Measurements from ENCODE around the gene ANKRD12. TPM values are rescaled to one million over a fixed set of nuclear protein-coding genes. Genes with fewer than 3 reads are reported as not detected.
A peak's percentile ranks its signal among the peaks of the same experiment; 100 is the strongest.

The ANKRD12 gene
- total and polyA plus RNA-seq, 2 donors (not counting 1 experiment from before 2014, with no cell fraction given) = 13.0 to 53.3 TPM

DNA sequence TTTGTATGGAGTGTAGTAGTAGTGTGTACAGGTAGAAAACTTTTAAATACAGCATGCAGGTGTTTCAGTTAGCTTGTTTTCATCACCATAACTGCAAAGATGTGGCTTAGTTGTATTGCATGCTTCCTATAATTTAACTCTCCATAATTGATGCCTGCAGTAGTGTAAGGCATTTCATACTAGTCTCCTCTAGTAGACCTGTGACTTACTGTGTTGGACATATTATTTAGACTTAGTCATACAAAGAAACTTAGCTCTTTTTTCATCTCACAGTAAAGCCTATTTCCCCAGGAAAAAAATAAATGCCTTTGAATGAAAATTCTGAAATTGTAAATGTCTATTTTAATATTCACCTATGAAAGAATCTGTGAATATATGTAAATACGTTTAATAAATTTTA is 145.2 kb downstream of the ANKRD12 start:
- Histone ChIP-seq H3K36me3 (ENCODE audit: control insufficient read depth, insufficient read depth, low read length) (peaks cover 3% of the 10 kb centered on the region), H3K4me2 (ENCODE audit: extremely low read depth, insufficient read depth, low read length) (no peak overlapping the region), H2AFZ (ENCODE audit: low read length) (no peak overlapping the region), H3K27me3 (ENCODE audit: control insufficient read depth, insufficient read depth, low read length) (no peaks in the 10 kb centered on the region), H3K9ac (ENCODE audit: insufficient read depth, low read length) (no peak overlapping the region), H3K79me2 (ENCODE audit: control insufficient read depth, insufficient read depth, low read length) (no peaks in the 10 kb centered on the region), H3K27ac (ENCODE audit: insufficient read depth, low read length) (no peak overlapping the region), H3K4me1 (ENCODE audit: control insufficient read depth, extremely low read depth, insufficient read depth, low read length) (no peaks in the 10 kb centered on the region), H3K9me3 (ENCODE audit: control insufficient read depth, insufficient read depth, low read depth, low read length) (no peaks in the 10 kb centered on the region), H3K4me3 (replicated peaks in 1 of 4; ENCODE audit: control extremely low read depth in 1 of 4, insufficient read depth in 1 of 4, low read depth in 3 of 4, low read length in 4 of 4) (no peak overlapping the region), H4K20me1 (ENCODE audit: control insufficient read depth, extremely low read depth, insufficient read depth, low read length) (no peaks in the 10 kb centered on the region)
- DNase-seq (ENCODE audit: low read depth in 2 of 2) = no peak
- TF ChIP-seq, protein P1, sequence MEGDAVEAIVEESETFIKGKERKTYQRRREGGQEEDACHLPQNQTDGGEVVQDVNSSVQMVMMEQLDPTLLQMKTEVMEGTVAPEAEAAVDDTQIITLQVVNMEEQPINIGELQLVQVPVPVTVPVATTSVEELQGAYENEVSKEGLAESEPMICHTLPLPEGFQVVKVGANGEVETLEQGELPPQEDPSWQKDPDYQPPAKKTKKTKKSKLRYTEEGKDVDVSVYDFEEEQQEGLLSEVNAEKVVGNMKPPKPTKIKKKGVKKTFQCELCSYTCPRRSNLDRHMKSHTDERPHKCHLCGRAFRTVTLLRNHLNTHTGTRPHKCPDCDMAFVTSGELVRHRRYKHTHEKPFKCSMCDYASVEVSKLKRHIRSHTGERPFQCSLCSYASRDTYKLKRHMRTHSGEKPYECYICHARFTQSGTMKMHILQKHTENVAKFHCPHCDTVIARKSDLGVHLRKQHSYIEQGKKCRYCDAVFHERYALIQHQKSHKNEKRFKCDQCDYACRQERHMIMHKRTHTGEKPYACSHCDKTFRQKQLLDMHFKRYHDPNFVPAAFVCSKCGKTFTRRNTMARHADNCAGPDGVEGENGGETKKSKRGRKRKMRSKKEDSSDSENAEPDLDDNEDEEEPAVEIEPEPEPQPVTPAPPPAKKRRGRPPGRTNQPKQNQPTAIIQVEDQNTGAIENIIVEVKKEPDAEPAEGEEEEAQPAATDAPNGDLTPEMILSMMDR (conservative IDR thresholded peaks at IDR 0.05 in 1 of 2, IDR thresholded peaks at IDR 0.05 in 1 of 2; ENCODE audit: low read depth in 1 of 2, low read length in 2 of 2) = no peak
- TF ChIP-seq EZH2 (IDR thresholded peaks at IDR 0.05; ENCODE audit: low read length, missing control alignments) = no peak

DNA sequence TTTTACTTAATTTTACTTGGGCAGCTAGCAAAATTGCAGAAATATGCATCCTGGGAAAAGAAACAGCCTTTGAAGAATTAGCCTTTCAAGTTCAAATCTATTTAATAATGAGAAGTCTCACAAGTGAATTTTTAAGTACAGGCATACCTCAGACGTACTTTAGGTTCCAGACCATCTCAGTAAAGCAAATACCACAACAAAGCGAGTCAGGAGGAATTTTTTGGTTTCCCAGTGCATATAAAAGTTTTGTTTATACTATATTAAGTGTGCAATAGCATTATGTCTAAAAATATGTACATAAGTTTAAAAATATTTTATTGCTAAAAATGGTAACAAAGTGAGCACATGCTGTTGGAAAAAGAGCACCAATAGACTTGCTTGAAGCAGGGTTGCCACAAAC is 147.2 kb downstream of the ANKRD12 start:
- DNase-seq (ENCODE audit: low read depth in 2 of 2) = peak; percentile 13 to 29
- H3K79me2 ChIP-seq (ENCODE audit: control insufficient read depth, insufficient read depth, low read length) = no peaks in the 10 kb centered on the region
- no peak overlapping the region for H3K9ac ChIP-seq (ENCODE audit: insufficient read depth, low read length)
- H3K36me3 ChIP-seq (ENCODE audit: control insufficient read depth, insufficient read depth, low read length) = peaks cover 3% of the 10 kb centered on the region
- no peak overlapping the region for H3K27ac ChIP-seq (ENCODE audit: insufficient read depth, low read length)
- H3K27me3 ChIP-seq (ENCODE audit: control insufficient read depth, insufficient read depth, low read length) = no peaks in the 10 kb centered on the region
- no peak for TF ChIP-seq EZH2 (IDR thresholded peaks at IDR 0.05; ENCODE audit: low read length, missing control alignments)
- TF ChIP-seq, protein P1 (conservative IDR thresholded peaks at IDR 0.05 in 1 of 2, IDR thresholded peaks at IDR 0.05 in 1 of 2; ENCODE audit: low read depth in 1 of 2, low read length in 2 of 2) = no peak
- no peak overlapping the region for H3K4me2 ChIP-seq (ENCODE audit: extremely low read depth, insufficient read depth, low read length)
- H3K4me3 ChIP-seq (replicated peaks in 1 of 4; ENCODE audit: control extremely low read depth in 1 of 4, insufficient read depth in 1 of 4, low read depth in 3 of 4, low read length in 4 of 4) = no peak overlapping the region
- H2AFZ ChIP-seq (ENCODE audit: low read length) = no peak overlapping the region
- H4K20me1 ChIP-seq (ENCODE audit: control insufficient read depth, extremely low read depth, insufficient read depth, low read length) = no peaks in the 10 kb centered on the region
- no peaks in the 10 kb centered on the region for H3K4me1 ChIP-seq (ENCODE audit: control insufficient read depth, extremely low read depth, insufficient read depth, low read length)
- H3K9me3 ChIP-seq (ENCODE audit: control insufficient read depth, insufficient read depth, low read depth, low read length) = no peaks in the 10 kb centered on the region

DNA sequence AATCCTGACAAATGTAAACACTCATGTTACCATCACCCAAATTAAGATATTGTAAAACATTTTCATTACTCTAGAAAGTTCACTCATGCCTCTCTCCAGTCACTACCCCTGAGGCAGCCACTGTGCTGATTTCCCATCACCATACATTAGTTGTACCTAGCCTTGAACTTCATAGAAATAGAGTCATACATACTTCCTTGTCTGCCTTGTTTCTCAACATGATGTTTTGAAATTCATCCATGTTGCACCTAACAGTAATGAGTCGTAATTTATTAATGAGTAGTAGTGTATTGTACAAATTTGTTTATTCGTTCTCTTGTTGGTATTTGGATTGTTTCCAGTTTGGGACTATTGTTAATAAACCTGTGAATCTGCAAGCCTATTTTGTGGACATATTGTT is 149.0 kb downstream of the ANKRD12 start:
- no peaks in the 10 kb centered on the region for H3K36me3 ChIP-seq (ENCODE audit: control insufficient read depth, insufficient read depth, low read length)
- no peak overlapping the region for H3K27ac ChIP-seq (ENCODE audit: insufficient read depth, low read length)
- no peaks in the 10 kb centered on the region for H3K9me3 ChIP-seq (ENCODE audit: control insufficient read depth, insufficient read depth, low read depth, low read length)
- H4K20me1 ChIP-seq (ENCODE audit: control insufficient read depth, extremely low read depth, insufficient read depth, low read length) = no peaks in the 10 kb centered on the region
- peaks cover 2% of the 10 kb centered on the region for H3K4me1 ChIP-seq (ENCODE audit: control insufficient read depth, extremely low read depth, insufficient read depth, low read length)
- H3K4me3 ChIP-seq (replicated peaks in 1 of 4; ENCODE audit: control extremely low read depth in 1 of 4, insufficient read depth in 1 of 4, low read depth in 3 of 4, low read length in 4 of 4) = no peak overlapping the region
- no peak overlapping the region for H3K4me2 ChIP-seq (ENCODE audit: extremely low read depth, insufficient read depth, low read length)
- no peak overlapping the region for H3K9ac ChIP-seq (ENCODE audit: insufficient read depth, low read length)
- H3K79me2 ChIP-seq (ENCODE audit: control insufficient read depth, insufficient read depth, low read length) = no peaks in the 10 kb centered on the region
- no peak for DNase-seq (ENCODE audit: low read depth in 2 of 2)
- TF ChIP-seq, protein P1 (conservative IDR thresholded peaks at IDR 0.05 in 1 of 2, IDR thresholded peaks at IDR 0.05 in 1 of 2; ENCODE audit: low read depth in 1 of 2, low read length in 2 of 2) = no peak
- no peak for TF ChIP-seq EZH2 (IDR thresholded peaks at IDR 0.05; ENCODE audit: low read length, missing control alignments)
- no peaks in the 10 kb centered on the region for H3K27me3 ChIP-seq (ENCODE audit: control insufficient read depth, insufficient read depth, low read length)
- H2AFZ ChIP-seq (ENCODE audit: low read length) = no peak overlapping the region
